ENCODE data around the gene C1QTNF12.

- no peak for TF ChIP-seq EZH2 (IDR thresholded peaks at IDR 0.05; ENCODE audit: borderline replicate concordance, low read length)
- no peak for TF ChIP-seq CTCF (IDR thresholded peaks at IDR 0.05; ENCODE audit: low read length)
These were observed 28.6 kb downstream of the C1QTNF12 start for GRCh38 chr1:1217621-1218523.

Measured in OCI-LY1 (cell line).